GM23338 (cell line): Measurements from ENCODE around the gene CLEC18C. TPM values are rescaled to one million over a fixed set of nuclear protein-coding genes. Genes with fewer than 3 reads are reported as not detected.

Experiments used
- ATAC-seq: fragments of 200-7000 bp; cut with Tn5 transposase; 3 replicates; pipeline ENCODE4 v1.9.1; 2020
- DNase-seq: peaks from one replicate; pipeline ENCODE4 v3.0.0-alpha.2; 2015; ENCODE audit warnings: low spot score
- H2AFZ ChIP-seq: fragments of 200-600 bp; sonication (generic); 2 replicates; pipeline ENCODE4 v1.8.0; 2016; ENCODE audit warnings: antibody characterized with exemption, mild to moderate bottlenecking, moderate library complexity
- H3F3A ChIP-seq: fragments of 200-600 bp; sonication (generic); replicated peaks from 2 replicates; pipeline ENCODE4 v1.8.0; 2017; ENCODE audit warnings: antibody characterized with exemption, mixed run types, low read depth
- H3K27ac ChIP-seq: fragments of 200-600 bp; sonication (generic); 2 replicates; pipeline ENCODE4 v1.6.1; 2016; ENCODE audit warnings: low read depth
- H3K27me3 ChIP-seq: fragments of 200-600 bp; sonication (generic); 2 replicates; pipeline ENCODE4 v1.8.0; 2016; ENCODE audit warnings: mild to moderate bottlenecking, mixed run types, moderate library complexity; ENCODE audit not compliant: insufficient read depth
- H3K36me3 ChIP-seq: fragments of 200-600 bp; sonication (generic); 2 replicates; pipeline ENCODE4 v1.8.0; 2016; ENCODE audit warnings: mild to moderate bottlenecking; ENCODE audit not compliant: insufficient read depth
- H3K4me1 ChIP-seq: fragments of 200-600 bp; sonication (generic); 2 replicates; pipeline ENCODE4 v1.8.0; 2016; ENCODE audit warnings: mild to moderate bottlenecking, moderate library complexity; ENCODE audit not compliant: insufficient read depth
- H3K4me2 ChIP-seq: fragments of 200-600 bp; sonication (generic); 2 replicates; pipeline ENCODE4 v1.7.1; 2017; ENCODE audit warnings: mixed run types
- H3K4me3 ChIP-seq: fragments of 200-600 bp; sonication (generic); 2 replicates; pipeline ENCODE4 v1.6.1; 2016; ENCODE audit warnings: mixed run types
- H3K79me2 ChIP-seq: fragments of 200-600 bp; sonication (generic); replicated peaks from 2 replicates; pipeline ENCODE4 v1.8.0; 2017; ENCODE audit warnings: mild to moderate bottlenecking; ENCODE audit not compliant: insufficient read depth
- H3K9me2 ChIP-seq: fragments of 200-600 bp; sonication (generic); 2 replicates; pipeline ENCODE4 v1.8.0; 2017; ENCODE audit not compliant: insufficient read depth
- H4K20me1 ChIP-seq: fragments of 200-600 bp; sonication (generic); replicated peaks from 2 replicates; pipeline ENCODE4 v1.8.0; 2017; ENCODE audit warnings: mild to moderate bottlenecking; ENCODE audit not compliant: insufficient read depth
- H3K27ac Mint-ChIP-seq: 2 replicates; pipeline ENCODE4 v1.8.0; 2020; ENCODE audit warnings: inconsistent platforms, mild to moderate bottlenecking, moderate library complexity, mixed read lengths
- H3K27me3 Mint-ChIP-seq: 3 replicates; pipeline ENCODE4 v1.8.0; 2022; ENCODE audit warnings: low read depth, mild to moderate bottlenecking, moderate library complexity, mixed read lengths, inconsistent platforms; ENCODE audit not compliant: insufficient read depth, poor library complexity
- H3K36me3 Mint-ChIP-seq: 3 replicates; pipeline ENCODE4 v1.8.0; 2021; ENCODE audit warnings: low read depth, mild to moderate bottlenecking, inconsistent platforms, moderate library complexity, mixed read lengths
- H3K4me1 Mint-ChIP-seq: 3 replicates; pipeline ENCODE4 v1.8.0; 2020; ENCODE audit warnings: mild to moderate bottlenecking, inconsistent platforms, mixed read lengths
- H3K4me3 Mint-ChIP-seq: 3 replicates; pipeline ENCODE4 v1.8.0; 2021; ENCODE audit warnings: moderate library complexity, mild to moderate bottlenecking, inconsistent platforms, mixed read lengths
- H3K9me3 Mint-ChIP-seq: 3 replicates; pipeline ENCODE4 v1.8.0; 2020; ENCODE audit warnings: moderate library complexity, mild to moderate bottlenecking, inconsistent platforms, mixed read lengths
- CREB1 ChIP-seq: fragments of 250-450 bp; sonication (Bioruptor Pico); IDR thresholded peaks from 2 replicates; pipeline ENCODE4 v1.5.0; 2020; ENCODE audit warnings: low read depth, mild to moderate bottlenecking, moderate library complexity
- EZH2 ChIP-seq: fragments of 200-600 bp; sonication (generic); IDR thresholded peaks from one replicate; pipeline ENCODE4 v1.8.0; 2017; ENCODE audit warnings: antibody characterized with exemption, mild to moderate bottlenecking, low read depth; ENCODE audit not compliant: unreplicated experiment
- EZH2phosphoT487 ChIP-seq: fragments of 200-600 bp; sonication (generic); IDR thresholded peaks from one replicate; pipeline ENCODE4 v1.8.1; 2018; ENCODE audit warnings: antibody characterized with exemption; ENCODE audit not compliant: unreplicated experiment
- JUNB ChIP-seq: IDR thresholded peaks from one replicate; pipeline ENCODE4 v1.6.1; 2016; ENCODE audit warnings: antibody characterized with exemption; ENCODE audit not compliant: unreplicated experiment
- NANOG ChIP-seq: IDR thresholded peaks from 2 replicates; pipeline ENCODE4 v1.6.1; 2016; ENCODE audit warnings: antibody characterized with exemption, borderline replicate concordance
- POLR2AphosphoS5 ChIP-seq: IDR thresholded peaks from 2 replicates; pipeline ENCODE4 v1.6.1; 2016; ENCODE audit warnings: antibody characterized with exemption, low read depth
- REST ChIP-seq: IDR thresholded peaks from one replicate; pipeline ENCODE4 v1.6.1; 2018; ENCODE audit warnings: antibody characterized with exemption; ENCODE audit not compliant: unreplicated experiment
- STAT1 ChIP-seq: IDR thresholded peaks from one replicate; pipeline ENCODE4 v1.6.1; 2016; ENCODE audit warnings: antibody characterized with exemption; ENCODE audit not compliant: unreplicated experiment
- ZNF114 ChIP-seq: fragments of 250-450 bp; sonication (Bioruptor Pico); IDR thresholded peaks from 2 replicates; pipeline ENCODE4 v1.5.0; 2020; ENCODE audit warnings: mild to moderate bottlenecking, moderate library complexity
- ZNF331 ChIP-seq: fragments of 250-450 bp; sonication (Bioruptor Pico); IDR thresholded peaks from 2 replicates; pipeline ENCODE4 v1.5.0; 2020; ENCODE audit warnings: low read depth, mild to moderate bottlenecking, moderate library complexity
- ZNF462 ChIP-seq: fragments of 250-450 bp; sonication (Bioruptor Pico); IDR thresholded peaks from 2 replicates; pipeline ENCODE4 v1.5.0; 2020; ENCODE audit warnings: mild to moderate bottlenecking, moderate library complexity
- polyA plus RNA-seq: library from polyadenylated mRNA; unstranded; fragments of >200 nt; fragmentation: Nextera tagmentation; extraction: Ambion mirVana; gene quantifications from 2 replicates; pipeline ENCODE4 v1.2.1, GENCODE V29; 2016
- total RNA-seq: library from RNA; depleted of rRNA; stranded (reverse); fragments of >200 nt; shearing (Covaris generic); gene quantifications from 2 replicates; pipeline ENCODE4 v1.2.3, GENCODE V29; 2014
- TF ChIP-seq, protein P1 (sequence below): IDR thresholded peaks from 2 replicates; pipeline ENCODE4 v1.6.1; 2016; ENCODE audit warnings: antibody characterized with exemption
- TF ChIP-seq, protein P2 (sequence below), 2 experiments: fragments of 200-600 bp in 1 of 2; sonication (generic) in 1 of 2; conservative IDR thresholded peaks; 2 replicates each; pipeline versions ENCODE4 v1.5.1 to v1.6.1; 2016 to 2017; ENCODE audit warnings: antibody characterized with exemption in 2 of 2, low read depth in 2 of 2, mild to moderate bottlenecking in 2 of 2, moderate library complexity in 1 of 2

CLEC18C gene
- total and polyA plus RNA-seq, 2 experiments from 2014 or later: 0.06 TPM; not detected in 1

DNA sequence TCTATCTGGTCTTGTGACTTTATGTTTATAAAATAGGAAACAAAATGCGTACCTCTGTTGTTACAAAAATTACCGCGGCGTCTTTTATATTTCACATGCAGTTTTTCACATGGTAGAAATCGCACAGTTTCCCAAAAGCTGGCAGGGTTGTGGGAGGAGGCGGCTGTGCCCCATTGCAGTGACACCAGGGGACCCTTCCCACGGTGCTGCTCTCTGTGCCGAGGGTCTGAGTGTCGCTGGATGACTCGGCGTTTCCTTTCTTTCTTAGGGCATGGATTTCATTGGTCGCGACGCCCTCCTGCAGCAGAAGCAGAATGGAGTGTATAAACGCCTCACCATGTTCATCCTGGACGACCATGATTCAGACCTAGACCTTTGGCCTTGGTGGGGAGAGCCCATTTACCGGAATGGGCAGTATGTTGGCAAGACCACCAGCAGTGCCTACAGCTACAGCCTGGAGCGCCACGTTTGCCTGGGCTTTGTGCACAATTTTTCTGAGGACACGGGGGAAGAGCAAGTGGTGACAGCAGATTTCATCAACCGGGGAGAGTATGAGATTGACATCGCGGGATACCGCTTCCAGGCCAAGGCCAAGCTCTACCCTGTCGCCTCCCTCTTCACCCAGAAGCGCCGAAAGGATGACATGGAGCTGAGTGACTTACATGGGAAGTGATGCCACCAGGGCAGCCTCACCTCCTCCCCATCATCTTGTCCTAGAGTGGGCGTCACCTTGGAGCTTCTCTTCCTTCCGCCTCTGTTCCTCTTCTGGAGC, 17.2 kb upstream of the CLEC18C start:
- H3K9me3 Mint-ChIP-seq: no peaks in the 10 kb centered on the region
- Histone ChIP-seq H3K79me2 (no peaks in the 10 kb centered on the region), H2AFZ (no peak overlapping the region), H3K36me3 (peaks cover 68% of the 10 kb centered on the region), H3F3A (peaks cover 26% of the 10 kb centered on the region), H3K9me2 (no peaks in the 10 kb centered on the region), H3K4me3 (no peak overlapping the region), H3K27ac (peak overlapping the region; percentile 64), H3K27me3 (no peaks in the 10 kb centered on the region), H4K20me1 (peaks cover 49% of the 10 kb centered on the region), H3K4me1 (no peaks in the 10 kb centered on the region), H3K4me2 (no peak overlapping the region)
- H3K27me3 Mint-ChIP-seq: no peaks in the 10 kb centered on the region
- peak; percentile 20; the same call in 1 of the 3 replicates for ATAC-seq
- DNase-seq: no peak
- no peaks in the 10 kb centered on the region for H3K4me1 Mint-ChIP-seq
- no peak for TF ChIP-seq POLR2AphosphoS5
- no peak for TF ChIP-seq CREB1 (CRISPR knock-in tag)
- TF ChIP-seq ZNF331 (CRISPR knock-in tag): no peak
- no peak for TF ChIP-seq EZH2
- no peak for TF ChIP-seq STAT1
- TF ChIP-seq, protein P1, sequence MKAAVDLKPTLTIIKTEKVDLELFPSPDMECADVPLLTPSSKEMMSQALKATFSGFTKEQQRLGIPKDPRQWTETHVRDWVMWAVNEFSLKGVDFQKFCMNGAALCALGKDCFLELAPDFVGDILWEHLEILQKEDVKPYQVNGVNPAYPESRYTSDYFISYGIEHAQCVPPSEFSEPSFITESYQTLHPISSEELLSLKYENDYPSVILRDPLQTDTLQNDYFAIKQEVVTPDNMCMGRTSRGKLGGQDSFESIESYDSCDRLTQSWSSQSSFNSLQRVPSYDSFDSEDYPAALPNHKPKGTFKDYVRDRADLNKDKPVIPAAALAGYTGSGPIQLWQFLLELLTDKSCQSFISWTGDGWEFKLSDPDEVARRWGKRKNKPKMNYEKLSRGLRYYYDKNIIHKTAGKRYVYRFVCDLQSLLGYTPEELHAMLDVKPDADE: no peak
- no peak for TF ChIP-seq ZNF114 (CRISPR knock-in tag)
- TF ChIP-seq JUNB: no peak
- no peak for TF ChIP-seq EZH2phosphoT487
- TF ChIP-seq, protein P2, sequence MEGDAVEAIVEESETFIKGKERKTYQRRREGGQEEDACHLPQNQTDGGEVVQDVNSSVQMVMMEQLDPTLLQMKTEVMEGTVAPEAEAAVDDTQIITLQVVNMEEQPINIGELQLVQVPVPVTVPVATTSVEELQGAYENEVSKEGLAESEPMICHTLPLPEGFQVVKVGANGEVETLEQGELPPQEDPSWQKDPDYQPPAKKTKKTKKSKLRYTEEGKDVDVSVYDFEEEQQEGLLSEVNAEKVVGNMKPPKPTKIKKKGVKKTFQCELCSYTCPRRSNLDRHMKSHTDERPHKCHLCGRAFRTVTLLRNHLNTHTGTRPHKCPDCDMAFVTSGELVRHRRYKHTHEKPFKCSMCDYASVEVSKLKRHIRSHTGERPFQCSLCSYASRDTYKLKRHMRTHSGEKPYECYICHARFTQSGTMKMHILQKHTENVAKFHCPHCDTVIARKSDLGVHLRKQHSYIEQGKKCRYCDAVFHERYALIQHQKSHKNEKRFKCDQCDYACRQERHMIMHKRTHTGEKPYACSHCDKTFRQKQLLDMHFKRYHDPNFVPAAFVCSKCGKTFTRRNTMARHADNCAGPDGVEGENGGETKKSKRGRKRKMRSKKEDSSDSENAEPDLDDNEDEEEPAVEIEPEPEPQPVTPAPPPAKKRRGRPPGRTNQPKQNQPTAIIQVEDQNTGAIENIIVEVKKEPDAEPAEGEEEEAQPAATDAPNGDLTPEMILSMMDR (conservative IDR thresholded peaks at IDR 0.05; ENCODE audit: low read depth in 2 of 2): no peak
- TF ChIP-seq NANOG: no peak
- no peak for TF ChIP-seq REST
- no peak for TF ChIP-seq ZNF462 (CRISPR knock-in tag)
- peak overlapping the region; percentile 80 for H3K27ac Mint-ChIP-seq
- H3K36me3 Mint-ChIP-seq: peaks cover 35% of the 10 kb centered on the region
- H3K4me3 Mint-ChIP-seq: no peak overlapping the region; the same call in 2 of the 3 replicates
